NCI-H2171 treated with DMSO at 0.1 percent for 48 hours (cell line): ENCODE results near the gene AAGAB.
A peak's percentile ranks its signal among the peaks of the same experiment; 100 is the strongest.
"Not testable (repeated sequence)": the region's sequence is repeated elsewhere in the genome, so short reads cannot be mapped to it uniquely, and the experiment has no call there.

Experiments
- DNase-seq: peaks from one replicate; lab custom pipeline; 2025; lab: John Stamatoyannopoulos, UW

The AAGAB gene

GRCh38 chr15:67253549-67254237 lies 768 bp downstream of the AAGAB start:
- peak; percentile 58 for DNase-seq

GRCh38 chr15:67253101-67253500 lies 1.4 kb downstream of the AAGAB start:
- DNase-seq: no peak

- DNase-seq: no peak
Observed at GRCh38 chr15:67251318-67251717, 3.1 kb downstream of the AAGAB start.

GRCh38 chr15:67249830-67250229 lies 4.6 kb downstream of the AAGAB start:
- no peak for DNase-seq

GRCh38 chr15:67248011-67248505 lies 6.4 kb downstream of the AAGAB start:
- DNase-seq: no peak

- not testable (repeated sequence) for DNase-seq
Observed at GRCh38 chr15:67246606-67247005, 7.9 kb downstream of the AAGAB start.

- DNase-seq: no peak
Observed at GRCh38 chr15:67244971-67245478, 9.4 kb downstream of the AAGAB start.

- DNase-seq: no peak
Observed at GRCh38 chr15:67242708-67243111, 11.8 kb downstream of the AAGAB start.

- no peak for DNase-seq
Observed at GRCh38 chr15:67241132-67241855, 13.2 kb downstream of the AAGAB start.

- peak; percentile 54 for DNase-seq
Observed at GRCh38 chr15:67240235-67241131, 14.0 kb downstream of the AAGAB start.

- no peak for DNase-seq
Observed at GRCh38 chr15:67232591-67232990, 21.9 kb downstream of the AAGAB start.

- DNase-seq: no peak
Observed at GRCh38 chr15:67230504-67230903, 24.0 kb downstream of the AAGAB start.

GRCh38 chr15:67228286-67228685 lies 26.2 kb downstream of the AAGAB start:
- no peak for DNase-seq

GRCh38 chr15:67227846-67228245 lies 26.6 kb downstream of the AAGAB start:
- DNase-seq: no peak

GRCh38 chr15:67227431-67227830 lies 27.0 kb downstream of the AAGAB start:
- DNase-seq: no peak

GRCh38 chr15:67225336-67225735 lies 29.1 kb downstream of the AAGAB start:
- no peak for DNase-seq

- no peak for DNase-seq
Observed at GRCh38 chr15:67224889-67225288, 29.6 kb downstream of the AAGAB start.

GRCh38 chr15:67219288-67219687 lies 35.2 kb downstream of the AAGAB start:
- DNase-seq: no peak

- no peak for DNase-seq
Observed at GRCh38 chr15:67218428-67218827, 36.0 kb downstream of the AAGAB start.

- DNase-seq: no peak
Observed at GRCh38 chr15:67216859-67217258, 37.6 kb downstream of the AAGAB start.

- DNase-seq: no peak
Observed at GRCh38 chr15:67215102-67215501, 39.4 kb downstream of the AAGAB start.

GRCh38 chr15:67212684-67213367 lies 41.6 kb downstream of the AAGAB start:
- DNase-seq: no peak
